Raji (cell line): ENCODE results near the gene SMOC2.

Experiments
- POLR2A ChIP-seq: IDR thresholded peaks from 2 replicates; pipeline ENCODE4 v1.6.1; 2011; ENCODE audit warnings: low read depth, low read length, control low read depth; ENCODE audit not compliant: insufficient read depth

Gene SMOC2

DNA sequence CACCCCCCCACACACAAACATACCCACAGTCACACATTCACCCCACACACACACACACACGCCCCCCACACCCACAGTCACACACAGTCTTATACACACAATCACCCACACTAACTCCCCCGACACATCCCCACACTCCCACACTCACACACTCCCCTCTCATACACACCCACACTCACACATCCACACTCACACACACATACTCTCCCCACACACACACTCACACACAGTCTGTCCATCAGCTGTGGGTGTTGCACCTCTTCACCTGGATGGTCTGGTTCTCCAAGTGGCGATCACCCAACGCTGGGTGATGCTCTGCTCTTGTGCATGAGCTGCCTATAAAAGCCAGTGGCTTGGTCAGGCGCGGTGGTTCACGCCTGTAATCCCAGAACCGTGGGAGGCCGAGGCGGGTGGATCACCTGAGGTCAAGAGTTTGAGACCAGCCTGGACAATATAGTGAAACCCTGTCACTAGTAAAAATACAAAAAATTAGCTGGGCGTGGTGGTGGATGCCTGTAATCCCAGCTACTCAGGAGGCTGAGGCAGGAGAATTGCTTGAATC, 158.9 kb downstream of the SMOC2 start:
- TF ChIP-seq POLR2A, result no peak

GRCh38 chr6:168600381-168600780, 159.4 kb downstream of the SMOC2 start:
- no peak for TF ChIP-seq POLR2A

DNA sequence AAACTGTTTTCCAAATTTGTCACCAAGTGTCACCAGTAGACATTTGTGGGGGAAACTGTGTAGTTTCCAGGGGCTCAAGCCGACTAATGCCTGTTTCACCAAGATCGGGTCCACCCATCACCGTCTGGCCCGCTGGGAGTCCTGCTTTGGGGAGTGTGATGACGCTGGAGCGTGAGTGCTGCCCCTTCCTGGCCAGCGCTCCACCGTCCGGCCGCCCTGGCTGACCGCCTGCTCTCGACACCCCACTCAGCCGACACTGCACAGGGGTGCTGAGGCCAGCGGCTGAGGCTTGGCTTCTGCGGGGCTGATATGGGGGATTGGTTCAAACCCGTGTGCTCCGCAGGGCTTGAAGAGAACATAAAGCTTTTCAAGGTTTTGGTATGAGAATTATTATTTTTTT, 160.1 kb downstream of the SMOC2 start:
- TF ChIP-seq POLR2A, result no peak

GRCh38 chr6:168601546-168601945, 160.6 kb downstream of the SMOC2 start:
- no peak for TF ChIP-seq POLR2A

- no peak for TF ChIP-seq POLR2A
Observed at GRCh38 chr6:168602576-168602975, 161.6 kb downstream of the SMOC2 start.

DNA sequence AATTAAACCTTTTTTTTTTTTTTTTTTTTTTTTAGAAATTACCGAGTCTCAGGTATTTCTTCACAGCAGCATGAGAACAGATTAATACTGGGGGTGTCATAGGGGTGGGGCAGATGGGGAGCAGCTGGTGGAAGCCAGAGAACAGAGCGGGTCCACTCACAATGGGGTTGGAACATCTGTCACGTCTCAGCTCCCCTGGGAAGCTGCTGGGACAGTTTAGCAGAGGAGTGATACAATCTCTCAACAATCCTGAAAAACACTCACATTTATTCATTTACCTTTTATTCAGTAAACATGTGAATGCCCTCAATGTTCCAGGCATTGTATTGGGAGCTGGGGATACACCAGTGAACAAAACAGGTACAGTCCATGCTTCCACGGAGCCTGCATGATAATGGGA, 162.2 kb downstream of the SMOC2 start:
- no peak for TF ChIP-seq POLR2A

GRCh38 chr6:168605964-168606363, 165.0 kb downstream of the SMOC2 start:
- TF ChIP-seq POLR2A, result no peak

- TF ChIP-seq POLR2A, result no peak
Observed at GRCh38 chr6:168606722-168607121, 165.7 kb downstream of the SMOC2 start.

GRCh38 chr6:168607272-168608112, 166.5 kb downstream of the SMOC2 start:
- TF ChIP-seq POLR2A, result no peak

DNA sequence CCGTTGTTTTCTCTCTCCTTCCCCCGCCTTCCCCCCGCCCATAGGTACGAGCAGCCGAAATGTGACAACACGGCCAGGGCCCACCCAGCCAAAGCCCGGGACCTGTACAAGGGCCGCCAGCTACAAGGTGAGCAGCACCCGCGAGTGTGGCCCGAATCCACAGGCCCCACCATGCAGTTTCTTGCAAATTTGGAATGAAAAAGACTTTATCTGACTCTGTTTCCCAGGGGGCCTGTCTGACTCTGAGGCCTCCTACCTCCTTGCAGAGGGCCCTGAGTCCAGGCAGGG, 167.1 kb downstream of the SMOC2 start:
- no peak for TF ChIP-seq POLR2A

GRCh38 chr6:168609026-168609685, 168.2 kb downstream of the SMOC2 start:
- TF ChIP-seq POLR2A, result no peak

- no peak for TF ChIP-seq POLR2A
Observed at GRCh38 chr6:168609914-168610490, 169.0 kb downstream of the SMOC2 start.

- TF ChIP-seq POLR2A, result no peak
Observed at GRCh38 chr6:168611691-168612090, 170.7 kb downstream of the SMOC2 start.

- TF ChIP-seq POLR2A, result no peak
Observed at GRCh38 chr6:168612586-168612985, 171.6 kb downstream of the SMOC2 start.

DNA sequence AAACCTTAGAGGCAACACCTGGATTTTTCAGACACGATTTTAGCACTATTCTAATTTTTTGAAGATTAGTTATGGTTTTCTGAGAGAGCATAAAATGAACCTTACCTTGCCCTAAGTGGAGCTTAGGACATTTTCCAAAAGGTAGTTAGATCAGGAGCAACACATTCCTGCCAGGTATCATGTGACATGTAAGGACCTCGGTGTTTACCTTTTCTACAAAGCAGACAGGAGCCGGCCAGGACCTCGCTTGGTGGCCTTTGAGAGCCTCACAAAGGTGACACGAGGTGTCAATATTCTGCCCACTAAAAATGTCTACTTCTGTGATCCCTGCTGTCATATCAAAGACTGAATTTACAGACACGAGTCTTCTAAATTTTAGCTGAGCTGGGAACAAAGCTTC, 174.9 kb downstream of the SMOC2 start:
- TF ChIP-seq POLR2A, result no peak
